ENCODE data around the gene PKMYT1.

PKMYT1 gene

GRCh38 chr16:2975161-2975795, 5.0 kb downstream of the PKMYT1 start:
- DNase-seq (ENCODE audit: extremely low read depth in 1 of 2, low read depth in 1 of 2), result no peak

GRCh38 chr16:2974319-2975056, 5.8 kb downstream of the PKMYT1 start:
- DNase-seq (ENCODE audit: extremely low read depth in 1 of 2, low read depth in 1 of 2), result no peak

GRCh38 chr16:2973605-2974318, 6.5 kb downstream of the PKMYT1 start:
- DNase-seq (ENCODE audit: extremely low read depth in 1 of 2, low read depth in 1 of 2), result no peak

- no peak for DNase-seq (ENCODE audit: extremely low read depth in 1 of 2, low read depth in 1 of 2)
Measured at GRCh38 chr16:2973093-2973492, 7.2 kb downstream of the PKMYT1 start.

- DNase-seq (ENCODE audit: extremely low read depth in 1 of 2, low read depth in 1 of 2), result no peak
Measured at GRCh38 chr16:2971985-2972784, 8.1 kb downstream of the PKMYT1 start.

- no peak for DNase-seq (ENCODE audit: extremely low read depth in 1 of 2, low read depth in 1 of 2)
Measured at GRCh38 chr16:2971134-2971984, 8.9 kb downstream of the PKMYT1 start.

GRCh38 chr16:2970563-2970962, 9.7 kb downstream of the PKMYT1 start:
- DNase-seq (ENCODE audit: extremely low read depth in 1 of 2, low read depth in 1 of 2), result no peak

GRCh38 chr16:2969545-2970521, 10.4 kb downstream of the PKMYT1 start:
- DNase-seq (ENCODE audit: extremely low read depth in 1 of 2, low read depth in 1 of 2), result peak in 1 of 2 donors; percentile 42

- peak in 1 of 2 donors; percentile 65 for DNase-seq (ENCODE audit: extremely low read depth in 1 of 2, low read depth in 1 of 2)
Measured at GRCh38 chr16:2968738-2969544, 11.3 kb downstream of the PKMYT1 start, which contains the start of gene PAQR4. Gene PAQR4 (plus strand): TSS chr16:2969348. CDS start chr16:2969675, 327 bp downstream.

- no peak for DNase-seq (ENCODE audit: extremely low read depth in 1 of 2, low read depth in 1 of 2)
Measured at GRCh38 chr16:2968368-2968737, 11.9 kb downstream of the PKMYT1 start.

GRCh38 chr16:2967721-2968161, 12.5 kb downstream of the PKMYT1 start:
- DNase-seq (ENCODE audit: extremely low read depth in 1 of 2, low read depth in 1 of 2), result no peak

GRCh38 chr16:2967211-2967631, 13.0 kb downstream of the PKMYT1 start:
- DNase-seq (ENCODE audit: extremely low read depth in 1 of 2, low read depth in 1 of 2), result no peak

- no peak for DNase-seq (ENCODE audit: extremely low read depth in 1 of 2, low read depth in 1 of 2)
Measured at GRCh38 chr16:2966808-2967191, 13.4 kb downstream of the PKMYT1 start.

GRCh38 chr16:2966043-2966807, 14.0 kb downstream of the PKMYT1 start:
- no peak for DNase-seq (ENCODE audit: extremely low read depth in 1 of 2, low read depth in 1 of 2)

- no peak for DNase-seq (ENCODE audit: extremely low read depth in 1 of 2, low read depth in 1 of 2)
Measured at GRCh38 chr16:2964475-2965336, 15.5 kb downstream of the PKMYT1 start.

GRCh38 chr16:2963723-2964474, 16.3 kb downstream of the PKMYT1 start, which contains the start of gene KREMEN2:
Gene KREMEN2 (plus strand): TSS chr16:2964275. CDS start chr16:2964521, 246 bp downstream.
- no peak for DNase-seq (ENCODE audit: extremely low read depth in 1 of 2, low read depth in 1 of 2)

Data from activated CD8-positive, alpha-beta memory T cell treated with anti-CD3 and anti-CD28 coated beads for 1 hour (primary cell).